Endodermal cell (in vitro differentiated cells): ENCODE results near the gene OBSL1. TPM values are rescaled to one million over a fixed set of nuclear protein-coding genes. Genes with fewer than 3 reads are reported as not detected.
A peak's percentile ranks its signal among the peaks of the same experiment; 100 is the strongest.

Experiments used
- DNase-seq: peaks from one replicate; pipeline ENCODE4 v3.0.0-alpha.2; 2017
- H3K27ac ChIP-seq: 2 replicates; pipeline ENCODE4 v1.5.1; 2013; ENCODE audit warnings: mild to moderate bottlenecking, low read depth, low read length, moderate library complexity
- H3K27me3 ChIP-seq: 2 replicates; pipeline ENCODE4 v1.6.1; 2013; ENCODE audit warnings: mild to moderate bottlenecking, low read length, moderate library complexity; ENCODE audit not compliant: insufficient read depth, control insufficient read depth, poor library complexity, severe bottlenecking
- H3K36me3 ChIP-seq: 2 replicates; pipeline ENCODE4 v1.7.0; 2013; ENCODE audit warnings: mild to moderate bottlenecking, low read length, moderate library complexity; ENCODE audit not compliant: control insufficient read depth, insufficient read depth
- H3K4me1 ChIP-seq: one replicate; pipeline ENCODE4 v1.7.0; 2013; ENCODE audit warnings: low read length; ENCODE audit not compliant: control insufficient read depth, insufficient read depth
- H3K4me3 ChIP-seq: 2 replicates; pipeline ENCODE4 v1.5.1; 2013; ENCODE audit warnings: mild to moderate bottlenecking, low read length, moderate library complexity
- H3K9ac ChIP-seq: 2 replicates; pipeline ENCODE4 v1.6.1; 2013; ENCODE audit warnings: mild to moderate bottlenecking, low read length, moderate library complexity; ENCODE audit not compliant: poor library complexity, severe bottlenecking; ENCODE audit errors: extremely low read depth
- H3K9me3 ChIP-seq: 2 replicates; pipeline ENCODE4 v1.6.1; 2013; ENCODE audit warnings: mild to moderate bottlenecking, low read length, moderate library complexity; ENCODE audit not compliant: control insufficient read depth
- H3K27ac Mint-ChIP-seq: 2 replicates; pipeline ENCODE4 v1.8.0; 2020; ENCODE audit warnings: mixed read lengths
- H3K27me3 Mint-ChIP-seq: 2 replicates; pipeline ENCODE4 v1.8.0; 2021; ENCODE audit warnings: mild to moderate bottlenecking, mixed read lengths; ENCODE audit not compliant: insufficient read depth
- H3K36me3 Mint-ChIP-seq: 2 replicates; pipeline ENCODE4 v1.8.0; 2020; ENCODE audit warnings: low read depth, mixed read lengths
- H3K4me1 Mint-ChIP-seq: 2 replicates; pipeline ENCODE4 v1.8.0; 2020; ENCODE audit warnings: mixed read lengths
- H3K4me3 Mint-ChIP-seq: 2 replicates; pipeline ENCODE4 v1.8.0; 2020; ENCODE audit warnings: mild to moderate bottlenecking, moderate library complexity, mixed read lengths
- H3K9me3 Mint-ChIP-seq: 2 replicates; pipeline ENCODE4 v1.8.0; 2020; ENCODE audit warnings: mild to moderate bottlenecking, mixed read lengths
- CTCF ChIP-seq: fragments of 200-600 bp; sonication (generic); conservative IDR thresholded peaks from 2 replicates; pipeline ENCODE4 v1.5.0; 2021; ENCODE audit warnings: antibody characterized with exemption, mild to moderate bottlenecking
- WGBS, 2 experiments: methylation state at CpG; one replicate each; pipeline versions ENCODE4 v1.1.5 to v1.1.7; 2013; ENCODE audit warnings: missing lambda C conversion rate in 2 of 2, mixed read lengths in 1 of 2; ENCODE audit not compliant: insufficient coverage in 1 of 2, insufficient read length in 1 of 2; 5-methylcytosine and 5-hydroxymethylcytosine counted together
- total RNA-seq, 2 donors: library from RNA; stranded (reverse); fragmentation: NEBNext Ultra II Directional in 1 of 2; extraction: Animal tissue kit (Norgen Biotek cat#: 25700) in 1 of 2; gene quantifications; 2 replicates in 1 of 2; 3 replicates in 1 of 2; pipeline ENCODE4 v1.2.1, GENCODE V29; 2021

OBSL1 gene
- total RNA-seq, 2 donors from 2014 or later = 156 to 162 TPM

GRCh38 chr2:219507581-219508443 lies 63.5 kb downstream of the OBSL1 start:
- Mint-ChIP-seq H3K27ac (no peak overlapping the region), H3K4me1 (peaks cover 20% of the 10 kb centered on the region), H3K36me3 (peaks cover 19% of the 10 kb centered on the region), H3K27me3 (peaks cover 30% of the 10 kb centered on the region), H3K4me3 (no peak overlapping the region), H3K9me3 (peaks cover 3% of the 10 kb centered on the region)
- TF ChIP-seq CTCF = no peak
- WGBS, 2 experiments = 82 to 83% methylated on average over 3 to 8 of the region's 8 CpGs
- peaks cover 10% of the 10 kb centered on the region for H3K36me3 ChIP-seq
- H3K4me3 ChIP-seq = no peak overlapping the region
- H3K9ac ChIP-seq = no peak overlapping the region
- H3K4me1 ChIP-seq = peaks cover 5% of the 10 kb centered on the region
- peak overlapping the region; percentile 78 for H3K27ac ChIP-seq
- peak; percentile 64 for DNase-seq
- peaks cover 11% of the 10 kb centered on the region for H3K27me3 ChIP-seq
- no peaks in the 10 kb centered on the region for H3K9me3 ChIP-seq

GRCh38 chr2:219506802-219507526 lies 64.4 kb downstream of the OBSL1 start:
- peak; percentile 80 for DNase-seq
- Mint-ChIP-seq H3K4me3 (no peak overlapping the region), H3K4me1 (peaks cover 20% of the 10 kb centered on the region), H3K27ac (peak overlapping the region; percentile 49), H3K9me3 (peaks cover 3% of the 10 kb centered on the region), H3K27me3 (peaks cover 23% of the 10 kb centered on the region), H3K36me3 (peaks cover 24% of the 10 kb centered on the region)
- Histone ChIP-seq H3K9ac (no peak overlapping the region), H3K4me1 (peaks cover 5% of the 10 kb centered on the region), H3K9me3 (no peaks in the 10 kb centered on the region), H3K27ac (peak overlapping the region; percentile 78), H3K27me3 (peaks cover 3% of the 10 kb centered on the region), H3K4me3 (no peak overlapping the region), H3K36me3 (peaks cover 10% of the 10 kb centered on the region)
- no peak for TF ChIP-seq CTCF
- WGBS, 2 experiments = 60% methylated on average over 1 to 17 of the region's 17 CpGs

GRCh38 chr2:219506153-219506801 lies 65.1 kb downstream of the OBSL1 start:
- no peaks in the 10 kb centered on the region for H3K9me3 ChIP-seq
- peak overlapping the region; percentile 49 for H3K27ac Mint-ChIP-seq
- peaks cover 10% of the 10 kb centered on the region for H3K36me3 ChIP-seq
- peaks cover 2% of the 10 kb centered on the region for H3K9me3 Mint-ChIP-seq
- peaks cover 24% of the 10 kb centered on the region for H3K36me3 Mint-ChIP-seq
- peaks cover 5% of the 10 kb centered on the region for H3K4me1 ChIP-seq
- no peak overlapping the region for H3K4me3 Mint-ChIP-seq
- TF ChIP-seq CTCF = no peak
- H3K9ac ChIP-seq = no peak overlapping the region
- H3K27me3 ChIP-seq = no peaks in the 10 kb centered on the region
- peaks cover 18% of the 10 kb centered on the region for H3K27me3 Mint-ChIP-seq
- no peak overlapping the region for H3K4me3 ChIP-seq
- 85 to 93% methylated on average over 14 to 23 of the region's 23 CpGs for WGBS, 2 experiments
- no peak for DNase-seq
- peak overlapping the region; percentile 78 for H3K27ac ChIP-seq
- H3K4me1 Mint-ChIP-seq = peaks cover 20% of the 10 kb centered on the region
